SW480 (cell line): ENCODE measurements around the gene RARG.
"Not testable (repeated sequence)": the region's sequence is repeated elsewhere in the genome, so short reads cannot be mapped to it uniquely, and the experiment has no call there.

Experiments
- DNase-seq: peaks from one replicate; pipeline ENCODE4 v3.0.0-alpha.2; 2016; ENCODE audit warnings: low spot score

The RARG gene

GRCh38 chr12:53208435-53208834 lies 23.6 kb downstream of the RARG start:
- no peak for DNase-seq

- DNase-seq: no peak
Measured at GRCh38 chr12:53207042-53207441, 25.0 kb downstream of the RARG start, which contains the start of gene ITGB7. ITGB7 (minus strand) TSS chr12:53207251; CDS start chr12:53200443, 6,808 bp downstream.

GRCh38 chr12:53205747-53206419 lies 26.1 kb downstream of the RARG start:
- peak; percentile 73 for DNase-seq

GRCh38 chr12:53204351-53204750 lies 27.7 kb downstream of the RARG start:
- no peak for DNase-seq

GRCh38 chr12:53202316-53202715 lies 29.7 kb downstream of the RARG start:
- DNase-seq: not testable (repeated sequence)

GRCh38 chr12:53201639-53202038 lies 30.4 kb downstream of the RARG start:
- DNase-seq: no peak

GRCh38 chr12:53201177-53201541 lies 30.9 kb downstream of the RARG start:
- no peak for DNase-seq

GRCh38 chr12:53200458-53201176 lies 31.4 kb downstream of the RARG start:
- no peak for DNase-seq

GRCh38 chr12:53200107-53200457 lies 31.9 kb downstream of the RARG start:
- no peak for DNase-seq

GRCh38 chr12:53199700-53200099 lies 32.3 kb downstream of the RARG start:
- no peak for DNase-seq

GRCh38 chr12:53198486-53199110 lies 33.4 kb downstream of the RARG start:
- DNase-seq: no peak

- no peak for DNase-seq
Measured at GRCh38 chr12:53197011-53197640, 34.9 kb downstream of the RARG start.

- DNase-seq: no peak
Measured at GRCh38 chr12:53196486-53196885, 35.5 kb downstream of the RARG start.

- DNase-seq: no peak
Measured at GRCh38 chr12:53195516-53196420, 36.2 kb downstream of the RARG start.

- DNase-seq: no peak
Measured at GRCh38 chr12:53194973-53195372, 37.0 kb downstream of the RARG start.

GRCh38 chr12:53193985-53194716 lies 37.9 kb downstream of the RARG start:
- DNase-seq: no peak

GRCh38 chr12:53193040-53193439 lies 39.0 kb downstream of the RARG start:
- DNase-seq: no peak

GRCh38 chr12:53192531-53193021 lies 39.4 kb downstream of the RARG start:
- no peak for DNase-seq

GRCh38 chr12:53191885-53192530 lies 40.0 kb downstream of the RARG start:
- no peak for DNase-seq
